ENCODE results near the gene BRDT.
"Not testable (repeated sequence)": the region's sequence is repeated elsewhere in the genome, so short reads cannot be mapped to it uniquely, and the experiment has no call there.

BRDT gene

DNA sequence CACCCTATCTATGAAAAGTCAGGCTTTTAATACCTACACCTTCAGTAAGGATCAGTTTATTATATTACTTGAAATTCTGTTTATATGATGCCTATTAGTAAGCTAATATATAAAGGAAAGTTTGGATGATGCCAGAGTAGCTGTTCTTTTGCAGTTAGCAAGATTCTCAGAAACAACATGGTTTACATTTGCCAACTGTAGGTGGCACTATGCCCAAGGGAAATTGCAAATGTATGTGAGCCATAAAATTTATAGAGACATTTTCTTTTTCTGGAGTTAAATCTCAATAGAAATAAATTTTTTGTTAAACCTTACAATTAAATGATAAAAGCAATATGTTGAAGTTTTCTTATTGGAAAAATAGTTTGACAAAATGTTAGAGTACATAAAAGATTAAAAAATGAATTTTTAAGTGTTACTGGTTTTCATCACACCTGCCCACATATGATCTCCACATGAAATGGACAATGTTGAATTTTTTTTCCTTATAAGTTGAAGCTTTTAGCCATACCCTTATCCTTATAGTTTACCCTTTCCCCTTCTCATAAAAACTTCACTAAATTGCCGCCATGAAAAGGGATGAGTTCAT is 48.5 kb downstream of the BRDT start:
- peak; percentile 82 for DNase-seq

DNA sequence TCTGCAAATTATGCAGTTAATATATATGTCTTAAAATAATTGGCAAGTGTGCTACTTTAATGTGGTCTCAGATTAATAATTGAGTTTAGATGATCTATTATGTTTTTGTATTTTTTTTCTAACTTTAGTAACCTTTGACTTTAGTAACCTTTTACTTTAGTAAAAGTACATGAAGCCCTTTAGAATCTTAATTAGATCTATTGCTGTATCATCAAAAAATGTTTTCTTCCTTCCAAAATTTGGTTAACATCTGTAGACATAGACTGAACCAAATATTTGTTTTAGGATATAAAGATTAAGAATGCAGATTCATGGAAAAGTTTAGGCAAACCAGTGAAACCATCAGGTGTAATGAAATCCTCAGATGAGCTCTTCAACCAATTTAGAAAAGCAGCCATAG is 54.9 kb downstream of the BRDT start:
- DNase-seq = no peak

DNA sequence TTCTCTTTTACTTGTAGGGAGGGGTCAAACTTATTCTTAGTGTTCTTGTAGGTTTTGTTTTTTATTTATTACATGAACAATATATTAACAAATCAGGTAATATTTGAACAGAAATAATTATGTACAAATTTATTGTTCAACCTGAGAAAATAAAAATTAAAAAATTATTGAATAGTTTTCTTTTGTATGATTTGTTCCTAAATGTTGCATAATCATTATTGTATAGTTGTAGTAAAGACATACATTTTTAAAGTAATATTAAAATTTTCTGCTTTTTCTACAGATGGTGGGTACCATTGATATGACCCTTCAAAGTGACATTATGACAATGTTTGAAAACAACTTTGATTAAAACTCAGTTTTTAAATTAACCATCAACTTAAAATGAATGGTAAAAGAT is 64.7 kb downstream of the BRDT start:
- no peak for DNase-seq

DNA sequence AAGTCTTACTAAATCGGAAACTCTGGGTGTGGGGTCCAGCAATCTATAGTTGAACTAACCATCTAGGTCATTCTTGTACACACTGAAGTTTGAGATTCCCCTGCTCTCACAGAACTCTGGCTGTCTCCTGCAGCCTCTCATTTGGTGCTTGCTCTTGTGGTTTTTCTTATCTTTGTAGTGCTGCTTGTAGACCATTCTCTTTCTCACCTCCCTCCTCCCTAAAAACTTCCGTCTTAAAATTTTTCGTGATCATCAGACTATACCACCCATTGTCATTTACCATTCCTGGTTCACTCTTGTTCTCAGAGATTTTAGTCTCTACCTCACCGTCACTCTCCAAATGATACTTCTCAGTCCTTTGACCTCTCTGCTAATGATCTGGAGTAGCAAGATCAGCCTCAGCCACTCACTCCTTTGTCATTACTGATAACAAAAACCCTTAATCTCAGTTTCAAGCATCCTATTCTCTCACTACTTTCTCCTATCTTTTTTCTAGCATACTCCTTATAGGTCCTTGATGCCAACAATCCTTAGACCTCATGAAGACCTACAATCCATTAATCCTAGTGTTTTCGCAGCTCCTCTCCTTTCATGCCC is 67.6 kb downstream of the BRDT start:
- no peak for DNase-seq

DNA sequence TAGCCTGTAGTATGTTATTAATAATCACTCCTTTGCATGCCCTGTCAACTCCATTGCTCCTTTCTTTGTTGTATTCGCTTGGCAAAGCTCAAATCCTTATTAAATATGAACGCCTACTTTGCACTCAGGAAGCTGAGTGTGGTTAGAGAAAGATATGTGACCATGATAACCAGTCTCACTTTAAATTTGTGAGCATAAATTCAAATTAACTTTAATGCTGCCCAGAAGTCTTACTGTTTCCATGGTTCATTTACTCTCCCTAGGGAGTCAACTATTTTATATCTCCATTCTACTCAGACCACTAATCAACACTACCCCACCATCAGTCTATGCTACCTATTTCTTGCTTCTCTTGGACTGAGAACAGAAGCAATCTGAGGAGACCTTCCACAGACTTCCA is 68.5 kb downstream of the BRDT start:
- no peak for DNase-seq

DNA sequence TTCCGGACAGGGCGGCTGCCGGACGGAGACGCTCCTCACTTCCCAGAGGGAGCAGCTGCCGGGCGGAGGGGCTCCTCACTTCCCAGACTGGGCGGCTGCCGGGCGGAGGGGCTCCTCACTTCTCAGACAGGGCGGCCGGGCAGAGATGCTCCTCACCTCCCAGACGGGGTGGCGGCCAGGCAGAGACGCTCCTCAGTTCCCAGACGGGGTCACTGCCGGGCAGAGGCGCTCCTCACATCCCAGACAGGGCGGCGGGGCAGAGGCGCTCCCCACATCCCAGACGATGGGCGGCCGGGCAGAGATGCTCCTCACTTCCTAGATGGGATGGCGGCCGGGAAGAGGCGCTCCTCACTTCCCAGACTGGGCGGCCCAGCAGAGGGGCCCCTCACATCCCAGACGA is 76.8 kb downstream of the BRDT start:
- not testable (repeated sequence) for DNase-seq

DNA sequence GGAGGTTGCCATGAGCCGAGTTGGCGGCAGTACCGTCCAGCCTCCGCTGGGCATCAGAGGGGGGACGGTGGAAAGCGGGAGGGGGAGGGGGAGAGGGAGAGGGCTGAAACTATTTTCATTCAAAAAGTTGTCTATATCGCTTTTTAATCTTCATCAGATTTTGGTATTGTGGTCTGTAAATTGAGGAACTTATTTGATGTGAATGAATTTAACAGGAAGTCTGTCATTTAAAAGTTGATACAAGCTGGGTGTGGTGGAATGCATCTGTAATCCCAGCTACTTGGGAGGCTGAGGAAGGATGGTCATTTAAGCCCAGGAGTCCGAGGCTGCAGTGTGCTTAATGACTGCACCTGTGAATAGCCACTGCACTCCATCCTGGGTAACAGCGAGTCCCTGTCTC is 77.6 kb downstream of the BRDT start:
- DNase-seq = no peak

DNA sequence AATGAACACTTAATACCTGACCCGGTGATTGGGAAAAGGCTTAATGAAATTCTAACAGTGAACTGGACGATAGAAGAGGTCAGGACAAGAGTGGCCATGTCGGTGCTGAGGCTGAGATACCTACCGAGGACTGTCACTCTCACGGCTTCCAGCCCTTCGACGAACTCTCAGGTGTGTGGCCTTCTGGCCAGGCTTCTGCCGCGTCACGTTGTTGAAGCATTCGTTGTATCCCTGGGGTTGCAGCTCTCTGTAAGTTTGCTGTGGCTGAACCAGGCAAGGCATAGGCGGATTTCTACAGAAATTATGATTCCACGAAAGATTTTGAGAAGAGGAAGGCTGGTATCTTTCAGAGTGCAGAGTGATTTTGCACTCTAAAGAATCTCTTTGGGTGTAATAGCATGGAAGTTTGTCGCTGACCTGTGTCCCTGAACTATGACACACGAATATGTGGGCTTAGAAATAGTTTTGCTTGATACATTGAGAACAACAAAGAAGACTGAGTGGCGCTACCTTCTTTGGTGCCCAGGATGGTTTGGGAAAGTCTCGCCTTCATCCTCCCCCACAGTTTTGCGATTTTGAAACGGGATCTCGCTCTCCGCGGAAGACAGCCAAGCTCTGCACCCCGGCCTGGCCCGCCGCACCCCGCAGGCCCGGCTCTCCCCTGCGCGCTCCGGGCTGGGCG is 80.2 kb downstream of the BRDT start:
- peak; percentile 57 for DNase-seq

DNA sequence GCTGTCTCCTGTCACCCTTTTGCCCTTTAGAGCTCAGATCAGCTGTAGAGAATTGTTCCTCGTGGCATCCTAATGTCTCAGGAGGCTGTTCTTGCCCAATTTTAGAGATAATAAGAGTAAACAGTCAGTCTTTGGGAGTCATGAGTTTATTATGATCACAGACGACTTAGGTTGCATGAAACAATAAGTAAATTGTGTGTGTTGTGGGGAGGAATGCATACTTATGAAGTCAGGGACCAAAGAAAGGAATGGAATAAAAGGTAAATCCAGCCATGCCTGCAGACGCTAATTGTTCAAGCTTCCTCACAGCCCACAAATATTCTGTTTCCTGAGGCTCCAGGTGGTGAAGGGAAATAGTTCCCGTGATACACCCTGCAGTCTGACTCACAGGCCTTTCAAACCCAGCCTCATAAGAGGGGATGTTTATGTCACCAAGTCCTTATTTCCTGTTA is 81.5 kb downstream of the BRDT start:
- DNase-seq = peak; percentile 94

DNA sequence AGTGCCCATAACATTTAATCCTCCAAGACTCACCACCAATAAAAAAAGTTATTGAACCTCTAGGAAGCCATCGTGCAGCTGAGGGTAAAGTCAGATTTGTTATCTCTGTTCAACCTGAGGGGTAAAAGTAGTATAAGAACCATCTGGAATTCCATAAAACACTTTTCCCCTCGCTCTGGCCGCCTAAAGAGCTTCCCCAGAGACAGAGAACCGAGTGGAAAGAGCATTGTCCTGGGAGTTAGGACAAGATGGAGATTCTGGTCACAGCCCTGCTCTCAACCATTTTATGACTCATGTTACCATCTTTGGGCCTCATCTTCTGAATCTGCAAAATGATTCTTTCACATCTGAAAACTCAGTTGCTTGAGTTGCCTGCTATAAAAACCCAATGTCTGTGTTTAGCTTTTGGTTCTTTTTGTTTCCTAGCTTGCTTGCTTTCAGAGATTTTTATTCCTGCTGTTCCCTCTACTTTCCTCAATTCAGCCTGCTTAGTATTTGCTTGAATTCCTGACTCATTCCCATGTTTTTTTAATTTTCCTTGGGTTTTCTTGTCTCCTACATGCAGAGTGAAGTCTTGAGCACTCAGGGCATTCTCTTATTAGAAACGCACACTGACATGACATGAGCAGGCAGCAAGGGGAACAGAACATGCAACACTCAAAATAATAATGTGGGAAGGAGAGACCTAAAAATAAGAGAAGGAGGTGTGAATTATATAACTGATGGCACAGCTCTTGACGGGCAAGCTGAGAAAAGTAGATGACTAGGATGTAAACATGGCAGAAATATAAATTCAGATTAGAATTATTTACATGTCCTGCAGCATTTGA is 82.3 kb downstream of the BRDT start:
- no peak for DNase-seq

DNA sequence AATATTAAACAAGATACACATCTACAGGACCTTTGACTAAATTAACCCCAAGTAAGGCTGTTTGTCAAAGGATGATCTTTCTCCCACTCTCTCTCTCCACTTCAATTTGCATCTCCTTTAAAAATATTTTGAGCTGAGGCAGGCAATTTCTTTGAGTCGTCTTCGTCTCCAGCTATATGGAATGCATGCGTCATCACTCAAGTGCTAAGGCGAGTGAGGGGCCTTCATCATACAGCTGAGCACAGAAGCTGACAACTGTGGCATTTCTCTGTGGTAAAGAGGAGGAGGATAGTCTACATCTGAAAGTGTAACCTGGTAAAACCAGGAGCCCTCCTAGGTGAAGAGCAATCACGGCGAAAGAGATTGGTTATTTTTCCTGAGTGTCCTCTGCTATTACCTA is 88.2 kb downstream of the BRDT start:
- no peak for DNase-seq

DNA sequence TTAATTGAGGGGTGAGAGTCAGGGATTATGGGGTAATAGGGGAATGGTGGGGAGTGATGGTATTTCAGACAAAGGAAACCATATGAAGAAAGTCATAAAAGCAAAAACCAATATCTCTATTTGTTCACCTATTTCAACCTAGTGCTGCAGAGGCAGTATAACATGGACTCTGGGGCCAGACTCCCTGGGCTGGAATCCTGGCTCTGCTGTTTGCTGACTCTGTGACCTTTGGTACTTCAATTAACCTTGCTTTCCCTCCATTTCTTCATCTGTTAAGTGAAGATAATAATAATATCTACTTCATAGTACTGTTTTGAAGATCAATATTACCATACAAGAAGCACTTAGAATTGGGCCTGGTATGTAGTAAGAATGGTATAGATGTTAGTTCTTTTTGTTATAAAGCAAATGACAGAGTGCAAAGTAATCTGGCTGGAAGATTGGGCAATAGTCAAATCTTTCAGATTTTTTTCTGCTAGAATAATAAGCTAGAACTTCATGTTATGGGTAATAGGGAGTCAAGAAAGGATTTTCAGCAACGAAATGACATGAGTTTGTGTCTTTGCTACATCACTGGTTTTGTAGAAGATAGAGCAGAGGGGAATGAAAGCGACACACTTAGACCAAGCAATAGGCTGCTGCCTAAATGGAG is 89.6 kb downstream of the BRDT start:
- no peak for DNase-seq

DNA sequence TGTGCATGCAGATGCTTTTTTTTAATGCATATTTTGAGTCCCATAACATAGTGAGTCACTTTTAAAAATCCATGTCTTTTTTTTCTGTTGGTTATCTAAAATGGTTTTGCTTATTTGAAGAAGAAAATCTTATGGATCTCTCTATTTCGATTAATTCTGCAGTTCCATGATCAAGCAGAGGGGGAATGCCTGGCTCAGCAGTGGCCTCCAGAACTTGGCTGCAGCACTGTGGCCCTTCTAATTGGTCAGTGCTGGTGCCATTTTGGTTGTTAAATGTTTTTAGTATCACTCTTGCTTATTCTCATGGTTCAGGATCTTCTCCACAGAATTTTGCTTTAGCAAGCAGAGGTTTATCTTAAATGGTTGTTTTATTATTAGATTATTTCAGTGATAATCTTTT is 91.8 kb downstream of the BRDT start:
- no peak for DNase-seq

DNA sequence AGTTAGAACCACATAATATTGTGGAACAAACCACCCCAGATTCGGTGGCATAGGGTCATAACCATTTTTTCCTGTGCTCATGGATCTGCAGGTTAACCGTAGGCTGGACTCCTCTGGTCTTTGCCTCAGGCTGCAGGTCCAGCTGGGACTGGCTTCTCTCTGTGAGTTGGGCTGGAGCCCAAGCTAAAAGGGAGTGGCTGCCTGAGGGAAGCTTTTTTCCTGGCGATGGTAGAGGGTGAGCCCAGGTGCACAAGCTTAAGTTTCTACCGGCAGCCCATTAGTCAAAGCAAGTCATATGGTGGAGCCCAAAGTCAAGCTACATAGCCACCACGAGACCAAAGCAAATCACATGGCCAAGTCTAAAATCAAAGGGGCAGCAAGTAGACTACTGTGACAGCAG is 94.4 kb downstream of the BRDT start:
- no peak for DNase-seq

DNA sequence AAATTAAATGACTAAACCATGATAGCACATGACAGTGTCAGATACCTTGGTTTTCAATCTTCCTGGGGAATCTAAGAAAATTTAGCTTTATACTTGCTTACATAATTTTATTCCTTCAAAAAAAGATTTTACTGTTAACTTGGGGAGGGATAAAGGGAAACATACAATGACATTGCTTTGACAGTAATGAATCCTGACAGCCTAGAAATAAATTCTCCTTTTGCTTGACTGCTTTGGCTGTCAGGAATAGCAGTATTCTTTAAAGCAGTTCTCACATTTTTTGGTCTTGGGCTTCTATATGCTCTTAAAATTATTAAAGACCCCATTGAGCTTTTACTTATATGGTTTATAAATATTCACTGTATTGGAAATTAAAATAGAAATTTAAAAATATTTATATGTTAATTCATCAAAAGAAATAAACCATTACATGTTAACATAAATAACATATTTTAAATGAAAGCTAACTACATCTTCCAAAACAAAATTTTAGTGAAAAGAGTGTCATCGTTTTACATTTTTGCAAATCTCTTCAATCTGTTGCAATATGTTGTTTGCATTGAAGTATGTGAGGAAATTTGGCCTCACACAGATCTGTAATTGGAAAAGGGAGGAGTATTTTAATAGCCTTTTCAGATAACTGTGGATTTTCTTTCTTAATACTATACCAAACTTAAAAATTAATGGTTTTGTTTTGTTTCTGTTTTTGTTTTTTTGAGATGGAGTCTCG is 96.7 kb downstream of the BRDT start:
- no peak for DNase-seq

DNA sequence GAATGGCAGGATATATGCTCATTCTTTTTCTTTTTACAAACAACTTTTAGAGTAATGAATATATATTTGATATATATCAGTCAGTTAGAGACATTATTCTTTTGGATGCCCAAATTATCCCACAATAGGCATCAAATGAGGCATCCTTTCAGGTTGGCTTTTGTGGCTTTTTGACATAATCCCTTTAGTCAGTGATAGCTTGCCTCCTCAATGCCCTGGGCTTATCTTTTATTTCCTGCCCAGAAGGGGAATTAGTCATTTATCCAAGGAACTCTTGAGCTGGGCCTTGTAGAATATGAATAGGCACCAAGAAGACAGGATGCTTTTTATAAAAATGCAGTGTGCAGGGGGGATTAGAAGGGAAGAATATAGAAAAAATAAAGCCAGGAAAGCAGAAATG is 102.7 kb downstream of the BRDT start:
- DNase-seq = no peak
